Measurements from ENCODE around the gene CEPT1.

DNA sequence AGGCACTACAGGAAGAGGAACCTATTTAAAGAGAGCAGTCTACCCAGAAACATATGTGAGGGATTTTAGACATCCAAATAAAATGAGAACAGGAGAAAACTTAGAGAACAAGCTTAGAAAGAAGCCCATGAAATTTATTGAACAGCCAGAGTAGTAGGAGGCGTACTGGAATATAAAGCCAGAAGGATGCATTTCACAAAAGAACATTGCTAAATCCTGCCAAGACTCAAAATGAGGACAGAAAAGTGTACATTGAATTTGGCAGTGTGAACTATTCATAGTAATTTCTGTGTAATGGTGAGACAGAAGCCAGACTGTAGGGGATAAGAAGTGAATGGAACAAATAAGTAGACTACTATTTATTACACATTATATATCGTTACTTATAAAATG lies 22.5 kb downstream of the CEPT1 start:
- TF ChIP-seq, protein P1, sequence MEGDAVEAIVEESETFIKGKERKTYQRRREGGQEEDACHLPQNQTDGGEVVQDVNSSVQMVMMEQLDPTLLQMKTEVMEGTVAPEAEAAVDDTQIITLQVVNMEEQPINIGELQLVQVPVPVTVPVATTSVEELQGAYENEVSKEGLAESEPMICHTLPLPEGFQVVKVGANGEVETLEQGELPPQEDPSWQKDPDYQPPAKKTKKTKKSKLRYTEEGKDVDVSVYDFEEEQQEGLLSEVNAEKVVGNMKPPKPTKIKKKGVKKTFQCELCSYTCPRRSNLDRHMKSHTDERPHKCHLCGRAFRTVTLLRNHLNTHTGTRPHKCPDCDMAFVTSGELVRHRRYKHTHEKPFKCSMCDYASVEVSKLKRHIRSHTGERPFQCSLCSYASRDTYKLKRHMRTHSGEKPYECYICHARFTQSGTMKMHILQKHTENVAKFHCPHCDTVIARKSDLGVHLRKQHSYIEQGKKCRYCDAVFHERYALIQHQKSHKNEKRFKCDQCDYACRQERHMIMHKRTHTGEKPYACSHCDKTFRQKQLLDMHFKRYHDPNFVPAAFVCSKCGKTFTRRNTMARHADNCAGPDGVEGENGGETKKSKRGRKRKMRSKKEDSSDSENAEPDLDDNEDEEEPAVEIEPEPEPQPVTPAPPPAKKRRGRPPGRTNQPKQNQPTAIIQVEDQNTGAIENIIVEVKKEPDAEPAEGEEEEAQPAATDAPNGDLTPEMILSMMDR (IDR thresholded peaks at IDR 0.05), result no peak
- TF ChIP-seq POLR2AphosphoS5 (IDR thresholded peaks at IDR 0.05) (no peak), POLR2A (IDR thresholded peaks at IDR 0.05) (no peak), EP300 (IDR thresholded peaks at IDR 0.05) (no peak)
